GM18499 (cell line): ENCODE results near the gene FUZ.

ENCODE experiments used
- ATAC-seq: cut with Tn5 transposase; IDR thresholded peaks from one replicate; pipeline ENCODE4 v1.9.1; 2021; ENCODE audit warnings: moderate number of reproducible peaks; ENCODE audit not compliant: insufficient read depth, unreplicated experiment

FUZ gene

GRCh38 chr19:49763230-49763629 lies 49.9 kb downstream of the FUZ start, which contains the start of gene TSKS:
TSKS (minus strand) TSS chr19:49763306; CDS start chr19:49763247, 59 bp downstream.
- ATAC-seq = no peak

GRCh38 chr19:49761625-49762311 lies 51.3 kb downstream of the FUZ start:
- no peak for ATAC-seq

GRCh38 chr19:49761249-49761624 lies 51.9 kb downstream of the FUZ start:
- no peak for ATAC-seq

- no peak for ATAC-seq
Measured at GRCh38 chr19:49758292-49758691, 54.8 kb downstream of the FUZ start.
